Spleen (tissue), 11 donors: Measurements from ENCODE around the gene TK1. TPM values are rescaled to one million over a fixed set of nuclear protein-coding genes. Genes with fewer than 3 reads are reported as not detected.

Source experiments
- DNase-seq: peaks from one replicate; pipeline ENCODE4 v3.0.0-alpha.2; 2020
- H3K27ac ChIP-seq, 8 donors: fragments of 200-600 bp; sonication (generic) in 7 of 8; 1 replicate in 4 of 8; 2 replicates in 4 of 8; pipeline versions ENCODE4 v1.5.0 to v1.8.0; 2016 to 2021; ENCODE audit warnings: inconsistent platforms in 4 of 8, mild to moderate bottlenecking in 4 of 8, moderate library complexity in 1 of 8
- H3K27me3 ChIP-seq, 7 donors: fragments of 200-600 bp; sonication (generic) in 6 of 7; replicated peaks in 1 of 7; 1 replicate in 4 of 7; 2 replicates in 3 of 7; pipeline versions ENCODE4 v1.5.0 to v1.8.0; 2016 to 2021; ENCODE audit warnings: inconsistent platforms in 3 of 7, mild to moderate bottlenecking in 1 of 7
- H3K36me3 ChIP-seq, 6 donors: fragments of 200-600 bp; sonication (generic) in 5 of 6; 1 replicate in 4 of 6; 2 replicates in 2 of 6; pipeline versions ENCODE4 v1.5.0 to v1.8.0; 2016 to 2021; ENCODE audit warnings: inconsistent platforms in 2 of 6
- H3K4me1 ChIP-seq, 6 donors: fragments of 200-600 bp; sonication (generic) in 5 of 6; 1 replicate in 3 of 6; 2 replicates in 3 of 6; pipeline versions ENCODE4 v1.5.0 to v1.8.0; 2016 to 2021; ENCODE audit warnings: inconsistent platforms in 3 of 6
- H3K4me3 ChIP-seq, 8 donors: fragments of 200-600 bp; sonication (generic) in 7 of 8; 1 replicate in 4 of 8; 2 replicates in 4 of 8; pipeline versions ENCODE4 v1.5.0 to v1.8.0; 2016 to 2021; ENCODE audit warnings: inconsistent platforms in 4 of 8, mild to moderate bottlenecking in 4 of 8, moderate library complexity in 2 of 8
- H3K9me3 ChIP-seq, 8 donors: fragments of 200-600 bp; sonication (generic) in 7 of 8; 1 replicate in 4 of 8; 2 replicates in 4 of 8; pipeline versions ENCODE4 v1.5.0 to v1.8.0; 2016 to 2021; ENCODE audit warnings: inconsistent platforms in 4 of 8
- CTCF ChIP-seq, 11 experiments: fragments of 200-600 bp in 7 of 11; fragments of 450-650 bp in 4 of 11; sonication (generic) in 4 of 11; IDR thresholded peaks in 8 of 11; conservative IDR thresholded peaks in 3 of 11; 1 replicate in 7 of 11; 2 replicates in 4 of 11; pipeline versions ENCODE4 v1.4.0 to v1.8.0; 2016 to 2021; ENCODE audit warnings: antibody characterized with exemption in 11 of 11, inconsistent platforms in 4 of 11, mild to moderate bottlenecking in 1 of 11
- POLR2A ChIP-seq, 3 donors: fragments of 450-650 bp; IDR thresholded peaks; one replicate each; pipeline ENCODE4 v1.5.1; 2017; ENCODE audit warnings: antibody characterized with exemption in 3 of 3, mild to moderate bottlenecking in 1 of 3
- POLR2AphosphoS5 ChIP-seq, 3 donors: sonication (generic); formaldehyde crosslinking; IDR thresholded peaks; one replicate each; pipeline ENCODE4 v1.5.1; 2017; ENCODE audit warnings: antibody characterized with exemption in 3 of 3
- WGBS, 5 donors: extraction: QIAGEN DNeasy Blood & Tissue Kit in 3 of 5; methylation state at CpG; one replicate each; pipeline versions ENCODE4 v1.1.5 to v1.1.7; 2013 to 2018; 5-methylcytosine and 5-hydroxymethylcytosine counted together
- intact Hi-C: fragments of 100-400 bp; cut with DNase I; formaldehyde crosslinking; loops from one replicate; pipeline ENCODE4 v1.15.0; 2023; ENCODE audit warnings: low total_unique reads
- polyA plus RNA-seq, 3 donors: library from polyadenylated mRNA; stranded (reverse); fragments of 200-250 nt; gene quantifications; one replicate each; pipeline ENCODE4 v1.2.1, GENCODE V29; 2013
- total RNA-seq, 7 donors: library from RNA; depleted of rRNA in 3 of 7; stranded (reverse); fragments of >200 nt in 3 of 7; fragmentation: NEBNext Ultra II Directional in 4 of 7; extraction: Animal tissue kit (Norgen Biotek cat#: 25700) in 4 of 7; gene quantifications; one replicate each; pipeline versions ENCODE4 v1.1.0 to v1.2.1, GENCODE V29; 2016 to 2021
- donor health status: healthy with polysubstance abuse.
- donor health status: DM: no; HTN: no; CAD: no; lungs with moderate emphysema.
- donor health status: DM: no; HTN: no; CAD: no.
- donor health status: Bipolar disorder and iron deficiency.
- donor health status: healthy.
- donor health status: DM: no; HTN: no; CAD: no.
- donor health status: DM: yes; HTN: yes; CAD: no.

The TK1 gene
- total and polyA plus RNA-seq, 10 donors: 3.7 to 20.4 (median 10.7) TPM

DNA sequence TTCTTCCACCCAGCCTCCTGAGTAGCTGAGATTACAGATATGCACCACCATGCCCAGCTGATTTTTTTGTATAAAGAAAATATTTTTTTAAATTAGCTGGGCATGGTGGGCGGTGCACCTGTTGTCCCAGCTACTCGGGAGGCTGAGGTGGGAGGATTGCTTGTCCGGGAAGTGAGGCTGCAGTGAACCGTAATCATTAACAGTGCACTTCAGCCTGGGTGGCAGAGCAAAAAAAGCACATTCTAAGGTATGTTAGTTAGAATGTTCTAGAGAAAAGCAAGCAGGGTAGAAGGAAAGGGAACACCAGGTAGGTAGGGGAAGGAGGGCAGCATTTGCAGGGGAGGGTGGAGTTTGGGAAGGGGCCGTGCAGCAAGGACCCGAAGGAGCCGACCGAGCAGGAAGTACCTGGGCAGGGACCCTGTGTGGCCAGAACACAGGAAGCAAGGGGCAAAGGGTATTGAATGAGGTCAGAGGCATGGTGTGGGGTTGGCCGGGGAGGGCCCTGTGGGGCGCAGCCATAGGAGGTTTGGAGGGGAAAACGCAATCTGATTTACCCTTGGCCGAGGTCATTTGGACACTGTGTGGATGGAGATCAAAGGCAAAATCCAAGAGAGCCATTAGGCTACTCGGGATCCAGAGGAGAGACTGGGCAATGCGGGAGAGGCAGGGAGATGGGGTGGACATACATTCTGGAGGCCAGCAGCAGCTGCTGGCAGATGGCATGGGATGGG lies 38.4 kb downstream of the TK1 start:
- Histone ChIP-seq H3K4me1 (peaks cover 31 to 93% (median 68%) of the 10 kb centered on the region in 6 donors), H3K9me3 (no peaks in the 10 kb centered on the region), H3K27ac (peak overlapping the region in 6 of 8 donors; percentile 75 to 91 (median 80)), H3K4me3 (no peak overlapping the region), H3K27me3 (no peaks in the 10 kb centered on the region), H3K36me3 (no peaks in the 10 kb centered on the region)
- intact Hi-C loops: no loop called here
- 59 to 67% (median 64%) methylated on average over 14 of the region's 14 CpGs for WGBS, 5 donors
- no peak for DNase-seq
- TF ChIP-seq CTCF (IDR thresholded peaks at IDR 0.05 in 8 of 11, conservative IDR thresholded peaks at IDR 0.05 in 3 of 11) (no peak), POLR2AphosphoS5 (IDR thresholded peaks at IDR 0.05) (no peak), POLR2A (IDR thresholded peaks at IDR 0.05) (no peak)

DNA sequence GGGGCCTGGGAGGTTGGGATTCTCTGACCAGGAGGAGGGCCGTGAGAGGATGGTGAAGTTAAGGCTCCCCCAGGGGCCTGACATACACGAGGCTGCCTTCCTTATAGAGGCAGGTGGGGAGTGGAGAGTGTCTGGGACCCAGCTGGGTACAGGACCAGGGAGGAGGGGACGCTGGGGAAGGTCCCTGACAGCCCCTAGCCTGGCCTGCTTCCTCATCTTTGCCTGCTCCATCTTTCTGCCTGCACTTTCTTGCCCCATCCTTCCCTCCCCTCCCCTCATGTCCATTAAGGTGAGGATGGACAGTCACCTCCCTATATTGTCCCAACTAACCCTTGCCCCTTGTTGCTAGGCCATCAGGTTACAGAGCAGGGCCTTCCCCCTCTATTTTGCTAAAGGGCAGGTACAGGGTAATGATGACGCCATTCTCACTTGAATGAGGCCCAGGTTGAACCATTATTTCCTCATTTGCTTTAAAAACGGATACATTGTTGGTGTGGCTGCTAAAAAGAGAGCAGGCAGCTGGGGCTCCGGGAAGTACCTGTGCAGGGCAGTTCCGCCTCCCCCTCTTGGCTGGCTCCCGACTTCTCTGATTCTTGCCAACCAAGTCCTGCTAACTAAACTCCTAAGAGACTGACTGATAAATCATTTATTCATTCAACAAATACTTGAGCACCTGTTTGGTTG lies 39.4 kb downstream of the TK1 start:
- no peaks in the 10 kb centered on the region for H3K27me3 ChIP-seq
- peak overlapping the region; percentile 21 to 91 (median 78) for H3K27ac ChIP-seq
- H3K4me3 ChIP-seq: no peak overlapping the region
- H3K4me1 ChIP-seq: peaks cover 31 to 94% (median 70%) of the 10 kb centered on the region in 6 donors
- intact Hi-C loops: no loop called here
- 30 to 64% (median 42%) methylated on average over 6 to 8 of the region's 8 CpGs for WGBS, 5 donors
- TF ChIP-seq POLR2AphosphoS5 (IDR thresholded peaks at IDR 0.05) (peak in 2 of 3 donors; percentile 49 to 62), POLR2A (IDR thresholded peaks at IDR 0.05) (no peak), CTCF (IDR thresholded peaks at IDR 0.05 in 8 of 11, conservative IDR thresholded peaks at IDR 0.05 in 3 of 11) (no peak)
- H3K36me3 ChIP-seq: peaks cover 0 to 3% (median under 1%) of the 10 kb centered on the region in 6 donors
- DNase-seq: peak; percentile 86
- H3K9me3 ChIP-seq: no peaks in the 10 kb centered on the region

GRCh38 chr17:78146881-78147280 lies 40.0 kb downstream of the TK1 start:
- peaks cover 0 to 9% (median 5%) of the 10 kb centered on the region in 6 donors for H3K36me3 ChIP-seq
- intact Hi-C loops: no loop called here
- TF ChIP-seq POLR2AphosphoS5 (IDR thresholded peaks at IDR 0.05): no peak
- TF ChIP-seq CTCF (IDR thresholded peaks at IDR 0.05 in 8 of 11, conservative IDR thresholded peaks at IDR 0.05 in 3 of 11): no peak
- TF ChIP-seq POLR2A (IDR thresholded peaks at IDR 0.05): no peak
- H3K9me3 ChIP-seq: no peaks in the 10 kb centered on the region
- no peak for DNase-seq
- 79 to 88% (median 82%) methylated on average over 6 of the region's 6 CpGs for WGBS, 5 donors
- H3K4me3 ChIP-seq: no peak overlapping the region
- H3K27ac ChIP-seq: peak overlapping the region; percentile 21 to 91 (median 78)
- H3K27me3 ChIP-seq: no peaks in the 10 kb centered on the region
- H3K4me1 ChIP-seq: peaks cover 31 to 95% (median 72%) of the 10 kb centered on the region in 6 donors

DNA sequence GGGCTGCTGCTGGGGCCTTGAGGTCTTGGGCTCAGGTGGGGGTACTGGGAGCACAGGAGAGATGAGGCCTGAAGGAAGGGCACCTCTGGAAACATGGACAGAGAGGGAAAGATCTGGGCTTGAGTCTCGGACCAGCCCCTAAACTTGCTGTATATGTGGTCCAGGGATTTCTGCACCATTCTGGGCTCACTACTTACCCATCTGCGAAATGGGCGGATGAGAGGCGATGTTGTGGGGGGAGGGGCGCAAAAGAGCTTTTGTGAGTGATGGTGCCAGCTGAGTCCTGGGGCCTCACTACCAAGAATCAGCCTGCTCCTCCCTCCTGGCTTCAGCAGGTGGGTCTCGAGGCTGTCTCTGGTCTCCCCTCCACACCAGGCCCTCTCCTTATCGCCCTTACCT lies 40.4 kb downstream of the TK1 start:
- no peaks in the 10 kb centered on the region for H3K9me3 ChIP-seq
- TF ChIP-seq POLR2AphosphoS5 (IDR thresholded peaks at IDR 0.05) (no peak), POLR2A (IDR thresholded peaks at IDR 0.05) (no peak), CTCF (IDR thresholded peaks at IDR 0.05 in 8 of 11, conservative IDR thresholded peaks at IDR 0.05 in 3 of 11) (no peak)
- intact Hi-C loops: no loop called here

More for the DNA sequence above, 40.4 kb downstream of the TK1 start:
- Histone ChIP-seq H3K27me3 (no peaks in the 10 kb centered on the region), H3K27ac (peak overlapping the region in 6 of 8 donors; percentile 69 to 91 (median 80)), H3K36me3 (peaks cover 0 to 13% (median 9%) of the 10 kb centered on the region in 6 donors), H3K4me1 (peaks cover 35 to 95% (median 72%) of the 10 kb centered on the region in 6 donors), H3K4me3 (no peak overlapping the region)
- WGBS, 5 donors: 88 to 95% (median 92%) methylated on average over 7 of the region's 7 CpGs
- DNase-seq: no peak
